Esophagus muscularis mucosa (tissue), 4 donors: Measurements from ENCODE around the gene RFK. TPM values are rescaled to one million over a fixed set of nuclear protein-coding genes. Genes with fewer than 3 reads are reported as not detected.
A peak's percentile ranks its signal among the peaks of the same experiment; 100 is the strongest.

Experiments
- DNase-seq: peaks from one replicate; pipeline ENCODE4 v3.0.0-alpha.2; 2017; ENCODE audit errors: extremely low spot score
- H3K27ac ChIP-seq, 4 donors: fragments of 200-600 bp; sonication (generic); replicated peaks in 1 of 4; 1 replicate in 3 of 4; 2 replicates in 1 of 4; pipeline ENCODE4 v1.5.1; 2016 to 2019; ENCODE audit warnings: mild to moderate bottlenecking in 1 of 4
- H3K27me3 ChIP-seq, 4 donors: fragments of 200-600 bp; sonication (generic); one replicate each; pipeline versions ENCODE4 v1.5.1 to v1.6.0; 2016 to 2019
- H3K36me3 ChIP-seq, 4 donors: fragments of 200-600 bp; sonication (generic); one replicate each; pipeline ENCODE4 v1.5.1; 2016 to 2019
- H3K4me1 ChIP-seq, 4 donors: fragments of 200-600 bp; sonication (generic); one replicate each; pipeline ENCODE4 v1.5.1; 2016 to 2019
- H3K4me3 ChIP-seq, 4 donors: fragments of 200-600 bp; sonication (generic); 1 replicate in 2 of 4; 2 replicates in 2 of 4; pipeline ENCODE4 v1.5.1; 2016 to 2019; ENCODE audit warnings: mild to moderate bottlenecking in 4 of 4, moderate library complexity in 1 of 4
- H3K9me3 ChIP-seq, 4 donors: fragments of 200-600 bp; sonication (generic); 1 replicate in 3 of 4; 2 replicates in 1 of 4; pipeline ENCODE4 v1.5.1; 2016 to 2019
- EP300 ChIP-seq: sonication (generic); formaldehyde crosslinking; IDR thresholded peaks from one replicate; pipeline ENCODE4 v1.6.1; 2017; ENCODE audit warnings: antibody characterized with exemption
- POLR2A ChIP-seq: fragments of 450-650 bp; IDR thresholded peaks from one replicate; pipeline ENCODE4 v1.6.1; 2017; ENCODE audit warnings: antibody characterized with exemption, moderate library complexity, mild to moderate bottlenecking, low read depth
- POLR2AphosphoS5 ChIP-seq, 2 donors: sonication (generic); formaldehyde crosslinking; IDR thresholded peaks; one replicate each; pipeline ENCODE4 v1.6.1; 2017; ENCODE audit warnings: antibody characterized with exemption in 2 of 2
- WGBS: methylation state at CpG from one replicate; pipeline ENCODE4 v1.1.5; 2018; 5-methylcytosine and 5-hydroxymethylcytosine counted together
- intact Hi-C: fragments of 100-400 bp; cut with DNase I; formaldehyde crosslinking; loops from one replicate; pipeline ENCODE4 v1.15.1; 2023
- total RNA-seq, 4 donors: library from RNA; depleted of rRNA; stranded (reverse); fragments of >200 nt; gene quantifications; one replicate each; pipeline versions ENCODE4 v1.1.0 to v1.2.1, GENCODE V29; 2016
- TF ChIP-seq, protein P1 (sequence below), 3 experiments: fragments of 200-600 bp in 2 of 3; fragments of 450-650 bp in 1 of 3; sonication (generic) in 2 of 3; IDR thresholded peaks; one replicate each; pipeline ENCODE4 v1.5.1; 2017 to 2019; ENCODE audit warnings: antibody characterized with exemption in 3 of 3, mild to moderate bottlenecking in 2 of 3, moderate library complexity in 1 of 3

RFK gene
- total RNA-seq, 4 donors from 2014 or later, result 19.1 to 27.3 (median 19.6) TPM

DNA sequence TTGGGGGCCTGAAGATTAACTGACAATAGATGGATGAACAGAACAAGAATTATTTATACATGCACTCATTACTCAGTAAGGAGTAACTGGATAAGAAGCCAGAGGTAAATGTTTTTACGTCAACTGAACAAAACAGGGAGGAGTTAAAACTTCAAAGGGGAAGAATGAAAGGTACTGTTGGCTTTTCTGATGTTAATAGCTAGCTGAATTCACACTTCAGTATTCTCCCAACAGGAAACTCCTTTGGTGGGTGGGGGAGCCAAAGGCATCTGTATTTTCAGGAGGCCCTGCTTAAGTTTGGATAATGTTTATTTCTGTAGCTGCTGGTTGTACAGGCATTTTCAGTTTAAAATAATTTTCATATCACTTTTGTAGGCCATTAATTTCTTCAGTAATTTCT is 23.2 kb upstream of the RFK start:
- TF ChIP-seq, protein P1, sequence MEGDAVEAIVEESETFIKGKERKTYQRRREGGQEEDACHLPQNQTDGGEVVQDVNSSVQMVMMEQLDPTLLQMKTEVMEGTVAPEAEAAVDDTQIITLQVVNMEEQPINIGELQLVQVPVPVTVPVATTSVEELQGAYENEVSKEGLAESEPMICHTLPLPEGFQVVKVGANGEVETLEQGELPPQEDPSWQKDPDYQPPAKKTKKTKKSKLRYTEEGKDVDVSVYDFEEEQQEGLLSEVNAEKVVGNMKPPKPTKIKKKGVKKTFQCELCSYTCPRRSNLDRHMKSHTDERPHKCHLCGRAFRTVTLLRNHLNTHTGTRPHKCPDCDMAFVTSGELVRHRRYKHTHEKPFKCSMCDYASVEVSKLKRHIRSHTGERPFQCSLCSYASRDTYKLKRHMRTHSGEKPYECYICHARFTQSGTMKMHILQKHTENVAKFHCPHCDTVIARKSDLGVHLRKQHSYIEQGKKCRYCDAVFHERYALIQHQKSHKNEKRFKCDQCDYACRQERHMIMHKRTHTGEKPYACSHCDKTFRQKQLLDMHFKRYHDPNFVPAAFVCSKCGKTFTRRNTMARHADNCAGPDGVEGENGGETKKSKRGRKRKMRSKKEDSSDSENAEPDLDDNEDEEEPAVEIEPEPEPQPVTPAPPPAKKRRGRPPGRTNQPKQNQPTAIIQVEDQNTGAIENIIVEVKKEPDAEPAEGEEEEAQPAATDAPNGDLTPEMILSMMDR (IDR thresholded peaks at IDR 0.05), result no peak
- no peak for TF ChIP-seq POLR2A
- no peak for TF ChIP-seq EP300
- TF ChIP-seq POLR2AphosphoS5 (IDR thresholded peaks at IDR 0.05), result no peak
- no peak for DNase-seq
- Histone ChIP-seq H3K9me3 (peaks cover 0 to 6% (median 0%) of the 10 kb centered on the region in 4 donors), H3K36me3 (no peaks in the 10 kb centered on the region), H3K4me3 (no peak overlapping the region), H3K4me1 (no peaks in the 10 kb centered on the region), H3K27me3 (no peaks in the 10 kb centered on the region), H3K27ac (no peak overlapping the region)
- 26% methylated on average over 1 of the region's 1 CpG for WGBS
- intact Hi-C loops, result no loop called here

DNA sequence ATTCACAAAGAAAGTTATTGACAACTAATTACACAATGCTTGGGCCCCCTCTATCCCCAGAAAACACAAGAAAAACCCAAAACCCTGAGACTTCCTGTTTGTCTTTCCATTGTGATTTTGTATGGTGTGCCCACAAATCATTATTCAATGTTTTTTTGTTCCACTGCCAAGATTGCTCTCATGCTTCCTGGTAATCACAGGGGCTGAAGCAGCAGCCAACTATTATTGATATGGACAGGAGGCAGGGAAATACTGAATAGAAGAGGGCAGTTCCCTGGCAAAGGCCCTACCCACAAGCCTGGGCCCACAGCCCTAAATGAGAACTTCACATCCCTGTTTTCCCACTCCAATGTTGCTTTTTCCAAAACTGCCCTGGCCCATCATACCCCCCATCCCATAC is 21.5 kb upstream of the RFK start:
- DNase-seq, result no peak
- Histone ChIP-seq H3K27ac (no peak overlapping the region), H3K4me3 (no peak overlapping the region), H3K4me1 (no peaks in the 10 kb centered on the region), H3K27me3 (no peaks in the 10 kb centered on the region), H3K9me3 (peaks cover 0 to 6% (median 0%) of the 10 kb centered on the region in 4 donors), H3K36me3 (no peaks in the 10 kb centered on the region)
- intact Hi-C loops, result no loop called here
- TF ChIP-seq EP300 (no peak), POLR2A (no peak), POLR2AphosphoS5 (IDR thresholded peaks at IDR 0.05) (no peak)
- TF ChIP-seq, protein P1 (IDR thresholded peaks at IDR 0.05), result no peak

DNA sequence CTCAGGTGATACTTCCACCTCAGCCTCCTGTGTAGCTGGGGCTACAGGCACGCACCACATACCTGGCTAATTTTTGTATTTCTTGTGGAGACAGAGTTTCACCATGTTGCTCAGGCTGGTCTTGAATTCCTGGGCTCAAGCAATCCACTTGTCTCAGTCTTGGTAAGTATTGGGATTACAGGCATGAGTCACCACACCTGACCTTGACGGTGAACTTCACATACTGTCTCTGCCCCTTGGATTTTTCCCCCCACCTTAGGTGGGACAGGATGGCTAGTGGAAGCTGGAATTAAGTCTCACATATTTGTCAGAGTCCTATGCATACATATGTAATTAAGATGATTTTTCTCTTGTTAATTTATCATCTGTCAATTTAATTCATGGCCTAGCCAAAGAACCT is 20.9 kb upstream of the RFK start:
- TF ChIP-seq, protein P1 (IDR thresholded peaks at IDR 0.05), result no peak
- TF ChIP-seq EP300, result no peak
- WGBS, result 94% methylated on average over 2 of the region's 2 CpGs

DNA sequence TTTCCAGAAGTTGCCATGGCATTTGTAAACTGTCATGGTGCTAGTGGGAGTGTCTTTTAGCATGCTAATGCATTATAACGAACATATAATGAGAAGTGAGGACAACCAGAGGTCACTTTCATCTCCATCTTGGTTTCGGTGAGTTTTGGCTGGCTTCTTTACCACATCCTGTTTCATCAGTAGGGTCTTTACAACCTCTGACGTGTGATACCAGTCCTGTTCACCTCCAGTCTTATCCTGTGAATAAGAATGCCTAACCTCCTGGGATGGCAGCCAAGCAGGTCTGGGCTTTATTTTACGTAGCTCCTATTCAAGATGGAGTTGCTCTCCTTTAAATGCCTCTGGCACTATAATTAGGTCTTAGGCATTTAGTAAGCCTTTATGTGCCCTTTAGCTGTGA is 20.4 kb upstream of the RFK start:
- TF ChIP-seq, protein P1 (IDR thresholded peaks at IDR 0.05), result no peak
- no peak for TF ChIP-seq EP300
- TF ChIP-seq POLR2A, result no peak
- no peak for TF ChIP-seq POLR2AphosphoS5 (IDR thresholded peaks at IDR 0.05)
- WGBS, result 76% methylated on average over 4 of the region's 4 CpGs
- H3K36me3 ChIP-seq, result no peaks in the 10 kb centered on the region
- no peak overlapping the region for H3K4me3 ChIP-seq
- intact Hi-C loops, result no loop called here
- no peaks in the 10 kb centered on the region for H3K4me1 ChIP-seq
- no peak overlapping the region for H3K27ac ChIP-seq
- peaks cover 0 to 6% (median 0%) of the 10 kb centered on the region in 4 donors for H3K9me3 ChIP-seq
- peak; percentile 17 for DNase-seq
- no peaks in the 10 kb centered on the region for H3K27me3 ChIP-seq

More for the DNA sequence above, 20.9 kb upstream of the RFK start:
- no peak overlapping the region for H3K4me3 ChIP-seq
- no peaks in the 10 kb centered on the region for H3K27me3 ChIP-seq
- H3K27ac ChIP-seq, result no peak overlapping the region
- intact Hi-C loops, result no loop called here
- no peaks in the 10 kb centered on the region for H3K36me3 ChIP-seq
- H3K4me1 ChIP-seq, result no peaks in the 10 kb centered on the region
- DNase-seq, result peak; percentile 74
- H3K9me3 ChIP-seq, result peaks cover 0 to 6% (median 0%) of the 10 kb centered on the region in 4 donors

DNA sequence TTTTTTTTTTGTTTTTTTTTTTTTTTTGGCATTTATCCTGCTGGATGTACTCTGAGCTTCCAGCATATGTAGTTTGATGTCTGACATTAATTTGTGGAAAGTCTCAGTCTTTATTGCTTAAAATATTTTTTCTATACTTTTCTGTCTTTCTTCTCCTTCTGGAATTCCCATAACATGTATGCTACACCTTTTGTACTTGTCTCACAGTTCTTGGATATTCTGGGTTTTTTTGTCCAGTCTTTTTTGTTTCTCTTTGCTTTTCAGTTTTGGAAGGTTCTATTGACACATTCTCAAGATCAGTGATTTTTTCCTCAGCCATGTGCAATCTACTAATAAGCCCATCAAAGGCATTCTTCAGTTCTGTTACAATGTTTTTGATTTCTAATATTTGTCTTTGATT is 19.4 kb upstream of the RFK start:
- H3K36me3 ChIP-seq, result no peaks in the 10 kb centered on the region
- H3K4me1 ChIP-seq, result no peaks in the 10 kb centered on the region
- TF ChIP-seq EP300 (no peak), POLR2AphosphoS5 (IDR thresholded peaks at IDR 0.05) (no peak), POLR2A (no peak)
- TF ChIP-seq, protein P1 (IDR thresholded peaks at IDR 0.05), result no peak
- DNase-seq, result no peak
- no peak overlapping the region for H3K27ac ChIP-seq
- no peak overlapping the region for H3K4me3 ChIP-seq
- intact Hi-C loops, result no loop called here
- no peaks in the 10 kb centered on the region for H3K27me3 ChIP-seq
- peaks cover 0 to 6% (median 0%) of the 10 kb centered on the region in 4 donors for H3K9me3 ChIP-seq
